Inflammatory macrophage (primary cell): ENCODE results near the gene NF2.

Experiments used
- DNase-seq, 2 donors: peaks; one replicate each; pipeline ENCODE4 v3.0.0-alpha.2; 2020 to 2022

Gene NF2

DNA sequence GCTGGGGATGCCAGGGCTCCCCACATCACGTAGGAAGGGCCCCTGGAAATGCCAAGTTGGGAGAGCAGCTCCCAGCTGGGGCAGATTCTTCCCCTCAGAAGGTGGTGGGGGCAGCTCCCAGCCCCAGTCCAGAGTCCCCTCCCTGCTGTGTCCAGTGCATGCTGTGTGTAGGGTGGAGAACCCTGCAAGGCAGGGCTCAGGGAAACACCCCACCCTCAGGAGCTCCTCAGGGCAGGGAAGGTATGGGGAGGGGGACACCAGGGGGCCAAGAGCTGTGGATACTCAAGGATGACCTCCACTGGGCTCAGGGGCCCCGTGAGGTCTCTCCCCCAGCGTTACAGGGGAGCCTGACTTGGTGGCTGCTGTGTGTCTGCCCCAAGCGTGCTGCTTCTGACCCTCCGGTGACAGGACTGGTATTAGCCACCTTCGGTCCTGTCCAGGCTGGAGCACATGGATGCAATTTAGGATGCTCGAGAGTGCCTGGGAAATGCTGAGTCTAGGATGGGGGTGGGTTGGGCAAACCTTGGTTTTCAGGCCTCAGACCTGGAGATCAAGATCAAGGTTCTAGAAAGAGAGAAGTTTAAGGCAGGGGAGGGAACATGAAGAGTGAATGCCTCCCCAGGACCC lies 100.2 kb downstream of the NF2 start:
- DNase-seq: no peak

DNA sequence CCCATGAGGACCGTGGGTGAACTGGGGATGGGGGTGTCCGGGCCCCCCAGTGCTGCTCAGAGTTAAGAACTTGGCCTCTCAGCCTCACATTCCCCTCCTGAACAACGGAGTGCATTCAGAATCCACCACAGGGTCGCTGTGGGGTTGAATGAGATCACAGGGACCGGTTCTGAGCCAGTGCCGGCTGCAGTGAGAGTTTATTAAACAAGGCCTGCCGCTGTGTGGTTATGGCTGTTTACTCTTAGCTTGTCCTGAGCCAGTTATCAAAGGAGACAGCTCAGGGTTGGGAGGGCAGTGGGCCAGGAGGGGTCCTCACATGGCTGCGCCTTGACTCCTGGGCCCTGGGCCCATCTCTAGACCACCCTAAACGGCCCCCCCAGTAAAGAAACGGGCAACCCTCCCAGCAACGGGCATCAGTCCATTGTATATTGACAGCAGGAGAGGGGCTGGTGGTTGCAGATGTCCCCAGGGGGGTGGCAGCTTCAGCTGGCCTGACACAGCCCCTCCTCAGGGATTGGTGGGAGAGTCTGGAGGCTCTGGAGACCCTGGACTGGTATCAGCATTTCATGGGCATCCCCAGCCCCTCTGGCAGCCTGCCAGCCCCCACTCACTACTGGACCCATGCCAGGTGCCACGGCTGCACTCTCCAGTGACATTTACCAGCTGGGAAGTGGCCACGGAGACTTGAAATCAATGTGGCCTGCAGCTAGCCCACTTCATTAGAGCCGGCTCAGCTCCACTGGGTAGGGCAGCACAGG lies 101.3 kb downstream of the NF2 start:
- no peak for DNase-seq

DNA sequence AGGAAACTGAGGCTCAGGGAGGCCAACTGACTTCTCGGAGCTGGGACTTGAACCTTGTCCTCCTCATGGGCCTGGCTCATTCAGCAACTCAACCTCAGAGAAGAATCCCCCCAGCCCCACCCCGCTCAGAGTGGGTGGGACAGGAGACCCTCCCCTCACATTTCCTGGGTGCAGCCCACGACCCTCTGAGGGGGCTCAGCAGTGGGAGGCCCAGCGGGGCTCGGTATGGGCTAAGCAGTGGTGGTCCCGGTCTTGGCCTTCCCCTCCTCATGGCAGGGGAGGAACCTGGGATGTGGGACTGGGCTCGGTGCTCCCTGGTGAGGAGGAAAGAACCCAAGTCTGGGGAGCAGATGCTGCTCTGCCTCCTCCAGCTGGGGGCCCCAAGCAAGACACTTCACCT lies 102.2 kb downstream of the NF2 start:
- DNase-seq: no peak

DNA sequence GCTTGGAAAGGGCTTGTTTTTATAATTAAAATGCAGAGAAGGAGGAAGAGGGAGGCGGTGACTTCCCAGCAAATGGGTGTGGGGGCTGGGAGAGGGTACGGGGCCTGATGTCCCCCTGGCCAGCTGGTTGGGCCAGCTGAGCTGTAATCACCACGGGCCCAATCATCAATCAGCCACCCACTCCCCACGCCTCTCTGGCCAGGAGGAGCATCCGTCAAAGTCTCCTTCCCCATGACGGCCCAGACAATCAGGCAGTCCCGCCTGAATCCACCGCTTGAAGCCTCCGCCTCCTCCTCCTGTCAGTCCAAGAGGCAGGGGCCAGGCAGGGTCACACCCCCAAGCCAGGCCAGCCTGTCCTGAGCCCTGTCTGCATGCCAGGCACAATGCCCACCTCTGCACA lies 103.1 kb downstream of the NF2 start:
- no peak for DNase-seq

DNA sequence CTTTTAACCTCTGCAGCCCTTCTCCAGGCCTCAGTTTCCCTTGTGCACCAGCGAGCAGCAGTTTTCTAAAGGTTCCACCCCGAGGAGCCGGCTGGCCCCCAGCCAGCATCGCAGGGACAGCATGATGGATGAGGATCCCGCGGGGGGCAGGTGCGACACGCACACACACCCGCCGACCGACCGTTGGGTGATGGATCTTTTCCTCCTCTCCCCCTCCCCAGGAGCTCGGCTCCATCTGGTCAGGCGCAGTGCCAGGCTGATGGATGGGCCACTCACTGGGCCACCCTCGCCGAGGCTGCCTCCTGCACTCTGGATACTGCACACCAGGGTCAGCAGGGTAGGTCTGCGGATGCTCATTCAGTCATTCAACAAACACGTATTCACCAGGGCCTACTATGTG lies 103.6 kb downstream of the NF2 start:
- no peak for DNase-seq

DNA sequence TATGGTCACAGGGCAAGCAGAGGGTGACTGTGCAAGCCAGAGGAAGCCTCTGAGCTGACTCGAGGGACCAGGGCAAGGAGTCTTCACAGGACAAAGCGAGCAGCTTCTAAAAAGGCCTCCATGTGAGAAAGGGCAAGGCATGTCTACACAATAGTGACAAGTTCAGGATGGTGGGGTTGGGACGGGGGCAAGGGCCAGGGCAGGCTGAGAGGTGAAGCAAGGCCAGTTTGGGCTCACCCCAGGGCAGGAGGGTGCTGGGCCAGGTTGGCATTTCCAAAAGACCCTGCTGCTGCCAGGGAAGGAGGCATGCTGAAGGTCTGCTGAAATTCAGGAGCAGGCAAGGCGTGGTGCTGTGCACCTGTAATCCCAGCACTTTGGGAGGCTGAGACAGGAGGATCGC lies 104.0 kb downstream of the NF2 start:
- DNase-seq: no peak

DNA sequence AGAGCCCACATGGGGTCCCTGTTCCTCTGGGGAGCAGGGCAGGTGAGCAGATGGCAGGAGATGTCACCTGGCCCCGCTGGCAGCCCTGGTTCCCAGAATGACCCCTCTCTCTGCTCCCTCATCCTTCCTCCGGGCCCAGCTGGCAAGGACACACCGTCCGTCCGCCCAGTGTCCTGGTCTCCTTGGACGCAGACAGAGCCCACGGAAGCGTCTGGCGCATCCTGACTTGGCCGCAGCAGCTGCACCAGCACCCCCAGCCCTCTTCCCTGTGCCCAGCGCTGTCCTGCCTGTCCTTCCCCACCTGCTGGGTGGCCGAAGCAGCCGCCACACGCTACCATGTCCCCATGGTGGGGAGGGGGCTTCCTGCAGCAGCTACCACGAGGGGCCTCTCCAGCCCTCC lies 106.8 kb downstream of the NF2 start:
- DNase-seq: no peak

DNA sequence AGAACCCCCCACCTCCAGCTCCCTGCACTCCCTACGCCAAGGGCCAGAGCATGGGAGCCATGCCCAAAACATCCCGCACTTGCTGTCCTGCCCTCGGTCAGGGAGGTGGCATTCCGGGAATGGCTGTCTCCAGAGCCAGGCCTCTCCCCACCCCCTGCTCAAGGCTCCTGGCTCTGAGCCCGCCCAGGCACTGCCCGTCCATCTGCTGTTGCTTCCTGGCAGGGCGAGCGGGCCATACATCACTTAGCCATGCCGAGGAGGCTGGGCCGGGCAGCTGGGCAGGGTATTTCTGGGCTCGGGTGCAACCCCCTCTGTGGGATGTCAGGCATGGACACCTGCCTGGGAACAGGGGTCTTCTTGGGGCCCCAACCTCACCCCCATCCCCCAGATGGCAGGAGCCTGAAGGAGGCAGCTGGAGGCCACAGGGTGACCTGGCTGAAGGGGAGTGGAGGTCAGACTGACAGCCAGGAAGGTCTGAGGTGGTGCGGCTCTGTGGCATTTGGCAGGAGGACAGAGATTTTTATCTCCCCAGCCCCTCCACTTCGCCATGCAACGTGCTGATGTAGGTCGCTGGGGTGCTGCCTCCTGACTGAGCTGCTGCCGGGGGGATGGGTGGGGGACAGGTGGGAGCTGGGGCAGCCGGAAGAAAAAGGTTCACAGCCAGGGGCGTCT lies 107.6 kb downstream of the NF2 start:
- DNase-seq: no peak

DNA sequence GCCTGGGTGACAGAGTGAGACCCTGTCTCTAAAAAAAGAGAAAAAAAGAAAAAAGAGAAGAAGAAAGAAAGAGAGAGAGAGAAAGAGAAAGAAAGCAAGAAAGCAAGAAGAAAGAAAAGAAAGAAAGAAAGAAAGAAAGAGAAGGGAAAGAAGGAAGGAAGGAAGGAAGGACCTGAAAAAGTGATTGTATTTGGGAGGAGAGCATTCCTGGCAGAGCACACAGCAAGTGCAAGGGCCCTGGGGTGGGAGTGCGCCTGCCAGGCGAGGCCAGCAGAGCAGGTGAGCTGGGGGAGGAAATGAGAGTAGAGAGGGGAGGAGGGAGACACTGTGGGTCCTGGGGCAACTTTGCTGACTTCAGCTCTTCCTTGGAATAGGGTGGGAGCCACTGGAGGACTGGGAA lies 108.7 kb downstream of the NF2 start:
- no peak for DNase-seq

DNA sequence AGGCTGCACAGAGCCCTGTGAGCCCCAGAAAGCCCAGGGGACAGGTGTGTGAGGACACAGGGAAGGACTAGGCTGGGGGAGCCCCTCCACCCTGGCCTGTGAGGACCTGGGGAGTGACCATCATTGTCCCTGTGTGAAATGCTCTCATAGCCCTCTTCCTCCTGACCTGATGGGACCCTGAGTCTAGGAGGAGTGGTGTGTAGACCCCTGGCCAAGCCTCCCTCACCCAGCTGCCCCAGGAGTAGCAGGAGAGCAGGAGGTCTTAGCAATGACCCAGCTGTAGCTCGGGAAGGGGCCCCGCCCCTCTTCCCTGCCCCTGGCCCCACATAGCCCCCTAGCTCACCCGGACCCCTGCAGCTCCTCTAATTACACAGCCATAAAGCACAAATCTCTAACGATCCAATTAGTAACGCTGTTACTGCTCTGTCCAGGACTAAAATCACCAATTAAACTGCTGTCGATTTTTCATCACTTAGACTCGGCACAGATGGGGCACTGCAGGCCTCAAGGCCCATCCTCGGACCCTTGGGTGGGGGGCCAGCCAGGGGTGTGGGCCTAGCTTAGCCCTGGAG lies 109.8 kb downstream of the NF2 start:
- DNase-seq: no peak

DNA sequence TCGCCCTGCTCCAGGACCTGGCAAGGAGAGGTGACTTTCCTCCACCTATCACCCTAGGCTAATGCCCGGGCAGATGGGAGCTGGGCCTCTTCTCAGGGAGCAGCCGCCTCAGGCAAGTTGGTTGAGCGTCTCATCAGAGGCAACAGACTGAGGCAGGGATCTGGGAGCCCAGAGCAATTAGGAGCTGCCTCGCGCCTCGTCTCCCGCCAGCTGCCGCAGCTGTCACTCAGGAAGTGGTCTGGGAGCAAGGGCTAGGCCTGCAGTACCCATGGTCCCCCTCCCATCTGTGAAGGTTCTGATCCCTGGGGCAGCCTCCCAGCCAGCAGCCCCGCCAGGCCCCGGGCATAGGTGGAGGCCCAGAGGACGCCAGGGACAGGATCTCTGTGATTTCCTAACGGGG lies 111.8 kb downstream of the NF2 start:
- no peak for DNase-seq

DNA sequence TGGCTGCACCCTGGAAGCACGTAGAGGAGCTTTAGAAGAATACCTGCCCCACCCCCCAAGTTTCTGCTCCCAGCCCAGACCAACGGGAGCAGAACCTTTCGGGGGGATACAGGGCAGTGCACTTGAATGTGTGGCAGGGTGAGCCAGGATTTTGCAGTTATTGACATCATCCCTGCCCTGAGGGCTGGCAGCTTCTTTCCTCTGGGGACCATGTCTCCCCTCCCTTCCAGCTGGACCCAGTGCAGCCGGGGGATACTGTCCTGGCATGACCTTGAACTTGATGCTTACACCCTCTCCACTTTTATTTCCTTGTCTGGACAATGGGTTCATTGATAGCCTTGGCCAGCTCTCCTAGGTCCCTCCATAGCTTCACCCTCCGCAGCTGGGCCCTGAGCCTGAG lies 112.3 kb downstream of the NF2 start:
- DNase-seq: no peak

DNA sequence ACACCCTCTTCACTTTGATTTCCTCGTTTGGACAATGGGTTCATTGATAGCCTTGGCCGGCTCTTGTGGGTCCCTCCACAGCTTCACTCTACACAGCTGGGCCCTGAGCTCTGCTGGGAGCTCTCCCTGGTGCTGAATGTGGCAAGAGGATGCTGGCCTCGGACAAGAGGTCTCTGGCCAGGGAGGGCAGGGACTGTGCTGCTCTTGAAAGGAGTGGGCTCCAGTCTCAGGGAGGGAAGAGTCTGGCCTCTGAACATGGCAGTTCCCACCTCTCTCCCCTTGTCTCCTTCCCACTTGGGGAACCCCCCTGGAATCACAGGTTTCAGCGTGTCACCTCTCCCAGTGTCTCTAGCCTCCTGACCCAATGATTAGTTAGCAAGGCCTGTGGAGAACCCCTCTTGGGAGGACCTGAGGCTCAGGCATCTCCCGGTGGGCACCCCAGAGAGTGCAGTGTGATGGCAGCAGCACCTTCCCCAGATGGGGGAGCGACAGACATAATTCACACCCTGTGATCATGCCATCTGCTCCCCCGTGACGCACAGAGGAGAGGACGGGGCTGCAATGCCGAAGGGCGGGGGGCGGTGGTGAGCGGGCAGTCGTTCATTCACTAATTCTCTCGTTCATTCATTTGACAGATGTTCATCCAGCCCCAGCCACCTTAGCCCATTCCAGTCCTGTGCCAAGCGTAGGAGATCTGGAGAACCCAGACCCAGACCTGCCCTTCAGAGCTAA lies 113.5 kb downstream of the NF2 start:
- peak; percentile 23 to 67 for DNase-seq

DNA sequence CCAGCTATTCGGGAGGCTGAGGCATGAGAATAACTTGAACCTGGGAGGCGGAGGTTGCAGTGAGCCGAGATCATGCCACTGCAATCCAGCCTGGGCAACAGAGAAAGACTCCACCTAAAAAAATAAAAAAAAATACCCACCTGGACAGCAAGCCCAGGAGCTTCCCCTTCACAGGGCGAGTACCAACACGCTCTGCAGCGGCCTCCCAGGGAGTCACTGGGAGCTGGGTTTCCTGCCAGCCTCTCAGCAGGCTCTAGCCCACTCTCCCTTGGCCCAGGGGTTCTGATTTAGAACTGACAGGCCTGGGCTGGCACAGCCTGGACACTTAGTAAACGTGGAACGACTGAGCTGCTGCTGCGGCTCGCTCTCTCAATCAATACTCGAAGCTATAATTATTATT lies 114.4 kb downstream of the NF2 start:
- DNase-seq: no peak

DNA sequence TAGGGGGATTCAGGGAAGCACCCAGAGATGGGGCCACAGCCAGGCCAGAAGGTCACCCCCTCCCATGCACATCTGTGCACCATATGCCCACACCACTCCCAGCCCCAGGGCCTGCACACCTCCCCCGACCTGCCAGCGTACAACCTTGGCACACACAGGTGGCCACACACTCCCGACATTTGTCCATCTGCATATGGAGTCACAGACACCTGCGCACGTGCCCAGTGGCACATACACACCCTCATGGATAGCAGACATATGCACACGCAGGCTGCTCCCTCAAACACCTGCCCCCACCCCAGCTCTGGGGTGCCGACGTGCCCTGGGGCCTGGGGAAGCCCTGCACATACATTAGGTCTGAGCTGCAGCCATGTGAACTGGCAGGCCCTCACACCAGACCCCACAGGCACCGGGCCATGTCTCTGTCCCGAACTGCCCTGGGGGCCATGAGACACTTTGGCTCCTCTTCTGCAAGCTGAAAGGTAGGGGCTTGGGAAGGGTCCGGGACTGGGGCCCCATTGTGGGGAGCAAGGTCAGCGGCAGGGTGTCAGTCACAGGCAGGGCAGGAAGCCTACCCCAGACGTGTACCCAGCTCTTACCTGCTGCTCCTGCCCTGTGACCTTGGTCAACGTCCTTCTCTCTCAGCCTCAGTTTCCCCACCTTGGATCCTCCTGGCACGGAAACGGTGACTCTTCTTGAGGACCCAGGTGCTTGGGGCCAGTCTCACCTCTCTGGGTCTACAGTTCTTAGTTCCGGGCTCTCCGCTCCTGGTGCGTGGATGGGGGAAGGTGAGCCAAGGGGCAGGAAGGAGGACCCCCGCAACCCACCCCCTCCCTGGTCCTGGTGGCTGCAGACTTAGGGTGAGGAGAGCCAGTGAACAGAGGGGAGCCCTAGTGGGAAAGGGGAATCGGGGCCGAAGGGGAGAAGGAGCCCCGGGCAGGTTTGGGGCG lies 115.8 kb downstream of the NF2 start:
- DNase-seq: no peak

DNA sequence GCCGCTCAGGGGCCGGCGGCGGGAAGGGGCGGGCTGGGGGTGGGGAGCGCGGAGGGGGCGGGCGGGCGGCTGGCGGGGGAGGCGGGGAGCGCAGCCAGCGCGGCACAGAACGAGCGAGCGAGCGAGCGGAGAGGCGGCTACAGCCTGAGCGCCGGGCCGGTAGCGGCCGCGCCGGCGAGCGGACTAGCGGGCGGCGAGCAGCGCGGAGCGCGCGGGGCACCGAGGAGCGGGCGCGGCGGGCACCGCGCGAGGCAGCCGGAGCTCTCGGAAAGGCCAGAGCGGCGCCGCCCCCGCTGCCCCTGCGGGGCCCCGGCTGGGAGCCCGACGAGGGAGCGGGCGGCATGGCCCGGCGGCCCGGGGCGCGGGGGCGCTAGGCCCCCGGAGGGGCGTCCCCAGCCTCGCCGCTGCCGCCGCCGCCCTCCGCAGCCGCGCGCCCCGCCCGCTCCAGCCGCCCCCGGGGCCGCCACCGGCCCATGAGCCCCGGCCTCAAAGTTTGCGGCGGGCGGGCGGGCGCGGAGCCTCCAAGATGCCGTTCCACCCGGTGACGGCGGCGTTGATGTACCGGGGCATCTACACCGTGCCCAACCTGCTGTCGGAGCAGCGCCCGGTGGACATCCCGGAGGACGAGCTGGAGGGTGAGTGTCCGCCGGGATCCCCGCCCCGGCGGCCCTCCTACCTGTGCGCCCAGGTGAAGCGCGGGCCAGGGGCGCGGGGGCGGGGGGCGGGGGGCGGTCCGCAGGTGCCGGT lies 116.6 kb downstream of the NF2 start, which contains the start of gene CABP7:
CABP7 (plus strand) TSS at position 105 of the 747 bp plus-strand sequence; CDS start at position 527, 422 bp downstream.
- DNase-seq: no peak

DNA sequence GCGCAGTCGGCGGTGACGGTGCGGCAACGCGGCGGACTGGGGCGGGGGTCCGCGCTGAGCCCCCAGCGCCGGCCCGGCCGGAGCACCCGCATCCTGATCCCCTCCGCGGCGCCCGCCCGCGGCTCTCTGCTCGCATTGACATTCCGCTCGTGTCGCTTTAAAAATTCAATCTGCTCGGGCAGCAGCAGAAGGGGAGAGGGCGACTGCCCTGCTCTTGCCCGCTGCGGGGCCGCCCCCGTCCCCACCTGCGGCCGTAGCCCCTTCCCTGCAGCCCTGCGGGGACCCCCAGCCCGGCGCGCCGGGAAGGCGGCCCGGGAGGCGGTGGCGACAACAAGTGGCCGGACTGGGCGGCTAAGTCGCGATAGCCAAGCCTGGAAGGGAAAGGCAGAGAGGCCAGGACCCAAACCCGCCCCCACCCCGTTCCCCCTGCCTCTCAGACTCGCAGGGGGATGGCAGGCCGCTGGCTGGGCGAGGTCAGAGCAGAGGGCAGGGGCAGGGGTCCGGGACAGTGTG lies 117.4 kb downstream of the NF2 start:
- DNase-seq: no peak

DNA sequence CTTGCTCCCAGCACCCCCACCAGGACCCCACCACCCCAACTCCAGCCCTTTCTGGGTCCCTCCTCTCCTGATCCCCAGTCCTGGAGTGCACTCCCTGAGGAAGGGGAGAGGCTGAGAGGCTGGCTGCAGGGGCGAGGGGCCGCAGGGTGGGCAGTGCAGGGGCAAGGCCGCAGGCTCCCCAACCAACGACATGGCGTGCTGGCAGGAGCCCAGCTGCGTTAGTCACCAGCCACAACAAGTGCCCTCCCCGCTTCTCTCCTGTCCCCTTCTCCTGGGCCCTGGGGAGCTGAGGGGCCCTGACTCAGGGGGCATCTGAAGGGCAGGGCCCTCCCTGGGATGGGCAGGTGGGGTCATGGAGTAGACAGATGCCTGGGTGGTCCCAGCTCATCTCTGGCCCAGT lies 118.7 kb downstream of the NF2 start:
- no peak for DNase-seq

DNA sequence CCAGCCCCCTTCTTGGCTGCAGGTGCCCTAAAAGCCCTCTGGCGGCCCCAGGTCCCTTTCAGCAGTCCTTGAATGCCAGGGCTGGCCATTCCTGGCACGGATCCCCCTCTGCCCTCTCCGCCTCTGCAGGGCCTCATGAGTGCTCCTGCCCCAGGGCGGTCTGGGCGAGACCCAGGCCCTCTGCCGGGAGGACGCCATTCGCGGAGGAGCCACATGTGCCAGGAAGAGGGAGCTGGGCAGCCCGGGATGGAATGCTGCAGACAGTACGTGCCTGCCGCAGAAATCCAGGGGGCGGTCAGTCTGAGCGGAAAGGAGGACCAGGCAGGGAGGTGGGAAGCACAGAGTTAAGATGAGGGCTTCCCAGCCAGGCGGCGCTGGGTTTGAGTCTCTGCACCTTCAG lies 119.2 kb downstream of the NF2 start:
- no peak for DNase-seq

DNA sequence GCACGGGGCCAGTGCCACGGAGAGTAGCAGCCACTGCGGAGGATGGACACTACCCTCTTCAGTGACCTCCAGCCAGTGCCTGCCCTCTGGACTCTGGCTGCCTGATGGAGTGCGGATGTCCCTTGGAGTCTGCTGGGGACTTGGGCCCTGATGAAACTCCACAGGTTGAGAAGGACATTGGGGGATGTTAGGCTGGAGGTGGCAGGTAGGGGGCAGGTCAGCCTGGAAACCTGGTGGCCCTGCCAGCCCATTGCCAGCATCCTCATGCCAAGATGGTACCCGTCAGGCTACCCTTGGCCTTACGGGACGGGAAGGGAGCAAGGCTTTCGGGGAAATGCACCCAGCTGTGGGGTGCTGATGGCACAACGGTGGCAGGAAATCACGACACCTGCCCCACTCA lies 120.3 kb downstream of the NF2 start:
- DNase-seq: no peak

DNA sequence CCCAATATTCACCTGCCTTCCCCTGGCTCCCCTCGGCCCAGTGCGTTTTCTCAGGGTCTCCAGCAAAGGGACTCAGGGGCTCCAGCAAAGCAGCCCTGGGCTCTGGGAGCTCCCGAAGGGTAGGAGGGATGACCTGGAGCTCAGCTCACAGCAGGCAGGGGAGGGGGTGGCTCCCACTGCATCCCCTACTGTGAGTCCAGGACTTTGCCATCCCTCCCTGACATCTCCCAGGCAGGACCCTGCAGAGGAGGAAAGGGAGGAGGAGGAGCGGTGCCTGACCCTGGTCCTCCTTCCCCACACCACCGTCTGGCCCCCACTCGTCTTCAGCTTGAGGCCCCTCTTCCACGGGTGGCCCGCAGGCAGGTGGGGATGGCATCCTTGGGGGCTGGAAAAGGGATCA lies 121.4 kb downstream of the NF2 start:
- no peak for DNase-seq
